H1 (cell line): ENCODE results near the gene LTA. TPM values are rescaled to one million over a fixed set of nuclear protein-coding genes. Genes with fewer than 3 reads are reported as not detected.

Source experiments
- CHD7 ChIP-seq: fragments of 300-600 bp; sonication (generic); IDR thresholded peaks from 2 replicates; pipeline ENCODE4 v1.7.1; 2012; ENCODE audit warnings: low read length, moderate library complexity, mild to moderate bottlenecking, inconsistent platforms; ENCODE audit not compliant: insufficient replicate concordance
- KDM1A ChIP-seq: fragments of 200-600, 300-600 bp; sonication (generic); IDR thresholded peaks from 2 replicates; pipeline ENCODE4 v1.7.1; 2016; ENCODE audit warnings: mild to moderate bottlenecking, low read length, borderline replicate concordance
- polyA plus RNA-seq, 7 experiments: library from polyadenylated mRNA; depleted of rRNA in 3 of 7; stranded (reverse) in 5 of 7; unstranded in 2 of 7; fragments of >200 nt in 5 of 7; fragments of 200-250 nt in 2 of 7; gene quantifications; 1 replicate in 5 of 7; 2 replicates in 1 of 7; 4 replicates in 1 of 7; pipeline versions ENCODE4 v1.2.1 to v1.2.3, GENCODE V29; 2011 to 2013; ENCODE audit warnings: missing spikeins in 2 of 7, mixed read lengths in 2 of 7
- total RNA-seq: library from RNA; stranded (reverse); fragmentation: NEBNext Ultra II Directional; extraction: Animal tissue kit (Norgen Biotek cat#: 25700); gene quantifications from 2 replicates; pipeline ENCODE4 v1.2.1, GENCODE V29; 2021

Gene LTA
- total and polyA plus RNA-seq, 2 of the 8 experiments (the other 6 are each of a cell fraction or from before 2014, with no cell fraction given), result not detected

GRCh38 chr6:31525553-31525931 is 46.5 kb upstream of the LTA start (continued):
- TF ChIP-seq CHD7 (no peak), KDM1A (no peak)
